HepG2 (cell line): ENCODE measurements around the gene FAM118B. TPM values are rescaled to one million over a fixed set of nuclear protein-coding genes. Genes with fewer than 3 reads are reported as not detected.

Experiments
- ATAC-seq: fragments of 200-7000 bp; cut with Tn5 transposase; 3 replicates; pipeline ENCODE4 v1.9.1; 2020; ENCODE audit warnings: mild to moderate bottlenecking, moderate library complexity
- BruUV-seq: library from RNA; stranded (reverse); fragments of 400-500 nt; replicated peaks from 2 replicates; lab custom pipeline; 2021; lab: Mats Ljungman, UMichigan
- CTCF ChIA-PET: fragments of 300-600 bp; formaldehyde crosslinking; extraction: SDS; loops from one replicate; lab custom pipeline; 2021; ENCODE audit warnings: low total read pairs, inconsistent platforms, low intra/inter-chr PET ratio; lab: Yijun Ruan, JAX
- POLR2A ChIA-PET: fragments of 350-600 bp; sonication (Branson Sonifier 250); formaldehyde crosslinking; loops from one replicate; lab custom pipeline; 2020; ENCODE audit warnings: antibody characterized with exemption, inconsistent platforms; lab: Yijun Ruan, JAX
- DNase-seq: peaks from one replicate; pipeline ENCODE4 v3.0.0-alpha.2; 2015; ENCODE audit warnings: low spot score
- FAIRE-seq: peaks from 3 replicates; lab custom pipeline; 2011; peaks lifted over from hg19 to GRCh38; lab: Jason Lieb, UNC
- H2AFZ ChIP-seq: one replicate; pipeline ENCODE4 v1.6.1; 2011; ENCODE audit warnings: low read length, inconsistent platforms
- H3K27ac ChIP-seq: fragments of 300-600 bp; 3 replicates; pipeline ENCODE4 v1.8.0; 2011; ENCODE audit warnings: mixed run types, mild to moderate bottlenecking, mixed read lengths, low read length, inconsistent platforms; ENCODE audit not compliant: insufficient read depth; ENCODE audit errors: extremely low read length
- H3K27me3 ChIP-seq, 2 experiments: fragments of 200-600 bp in 1 of 2; 2 replicates in 1 of 2; 3 replicates in 1 of 2; pipeline versions ENCODE4 v1.6.0 to v1.8.0; 2011; ENCODE audit warnings: low read length in 2 of 2, mild to moderate bottlenecking in 2 of 2, moderate library complexity in 2 of 2, inconsistent platforms in 1 of 2; ENCODE audit not compliant: insufficient read depth in 2 of 2, control insufficient read depth in 1 of 2
- H3K36me3 ChIP-seq, 2 experiments: fragments of 200-600 bp in 1 of 2; replicated peaks in 1 of 2; 2 replicates in 1 of 2; 3 replicates in 1 of 2; pipeline versions ENCODE4 v1.5.1 to v1.8.0; 2011; ENCODE audit warnings: low read length in 2 of 2, inconsistent platforms in 1 of 2; ENCODE audit not compliant: insufficient read depth in 2 of 2, control insufficient read depth in 1 of 2
- H3K4me1 ChIP-seq: 2 replicates; pipeline ENCODE4 v1.5.1; 2012; ENCODE audit warnings: low read length, inconsistent platforms; ENCODE audit not compliant: insufficient read depth
- H3K4me2 ChIP-seq: 2 replicates; pipeline ENCODE4 v1.6.0; 2011; ENCODE audit warnings: low read depth, low read length, inconsistent platforms
- H3K4me3 ChIP-seq, 3 experiments: fragments of 200-600 bp in 1 of 3; sonication (generic), shearing (Covaris generic) in 1 of 3; replicated peaks in 1 of 3; 2 replicates each; pipeline ENCODE4 v1.5.1; 2011 to 2016; ENCODE audit warnings: low read length in 3 of 3, inconsistent platforms in 2 of 3, low read depth in 2 of 3, mild to moderate bottlenecking in 2 of 3, control low read depth in 1 of 3, mixed read lengths in 1 of 3; ENCODE audit not compliant: insufficient read depth in 1 of 3
- H3K79me2 ChIP-seq: one replicate; pipeline ENCODE4 v1.6.1; 2011; ENCODE audit warnings: low read length, inconsistent platforms; ENCODE audit not compliant: insufficient read depth
- H3K9ac ChIP-seq: 2 replicates; pipeline ENCODE4 v1.6.0; 2011; ENCODE audit warnings: mild to moderate bottlenecking, low read depth, low read length, inconsistent platforms; ENCODE audit not compliant: insufficient read depth
- H3K9me3 ChIP-seq: 2 replicates; pipeline ENCODE4 v1.5.1; 2012; ENCODE audit warnings: mild to moderate bottlenecking, low read length
- H4K20me1 ChIP-seq: 2 replicates; pipeline ENCODE4 v1.6.0; 2011; ENCODE audit warnings: inconsistent platforms, mild to moderate bottlenecking, low read length, moderate library complexity; ENCODE audit not compliant: insufficient read depth
- CENPBD1 ChIP-seq: sonication (generic); formaldehyde crosslinking; IDR thresholded peaks from 2 replicates; pipeline ENCODE4 v1.8.0; 2022; ENCODE audit warnings: missing genetic modification reagents, low read depth, mild to moderate bottlenecking, borderline replicate concordance
- CTCF ChIP-seq: sonication (generic); formaldehyde crosslinking; IDR thresholded peaks from 2 replicates; pipeline ENCODE4 v1.5.0; 2020; ENCODE audit warnings: mild to moderate bottlenecking, missing genetic modification reagents, moderate library complexity
- DR1 ChIP-seq: sonication (generic); formaldehyde crosslinking; IDR thresholded peaks from 2 replicates; pipeline ENCODE4 v1.8.0; 2021; ENCODE audit warnings: mild to moderate bottlenecking, missing genetic modification reagents, inconsistent platforms
- GRHL1 ChIP-seq: sonication (generic); formaldehyde crosslinking; conservative IDR thresholded peaks from 2 replicates; pipeline ENCODE4 v1.8.0; 2022; ENCODE audit warnings: missing genetic modification reagents
- KAT7 ChIP-seq: IDR thresholded peaks from 2 replicates; pipeline ENCODE4 v1.6.1; 2018; ENCODE audit warnings: borderline replicate concordance, missing compliant biosample characterization
- KDM5A ChIP-seq: fragments of 200-600 bp; sonication (generic); IDR thresholded peaks from 2 replicates; pipeline ENCODE4 v1.7.0; 2018; ENCODE audit warnings: antibody characterized with exemption, mild to moderate bottlenecking, low read length, borderline replicate concordance
- KDM5B ChIP-seq: sonication (generic); formaldehyde crosslinking; IDR thresholded peaks from 2 replicates; pipeline ENCODE4 v1.4.0; 2020; ENCODE audit warnings: missing genetic modification reagents, mild to moderate bottlenecking, borderline replicate concordance
- PAXIP1 ChIP-seq: sonication (generic); formaldehyde crosslinking; conservative IDR thresholded peaks from 2 replicates; pipeline ENCODE4 v1.4.0; 2020; ENCODE audit warnings: mild to moderate bottlenecking, missing genetic modification reagents, moderate library complexity
- SMC3 ChIP-seq: IDR thresholded peaks from 2 replicates; pipeline ENCODE4 v1.6.1; 2011; ENCODE audit warnings: low read length, improper control_type of control experiment
- TBX3 ChIP-seq: fragments of 450-650 bp; IDR thresholded peaks from 2 replicates; pipeline ENCODE4 v1.6.1; 2017; ENCODE audit warnings: antibody characterized with exemption, mild to moderate bottlenecking, inconsistent platforms, borderline replicate concordance
- ZNF143 ChIP-seq: sonication (generic); formaldehyde crosslinking; IDR thresholded peaks from 2 replicates; pipeline ENCODE4 v1.4.0; 2020; ENCODE audit warnings: missing genetic modification reagents
- ZNF275 ChIP-seq: sonication (generic); formaldehyde crosslinking; IDR thresholded peaks from 2 replicates; pipeline ENCODE4 v1.8.0; 2022; ENCODE audit warnings: missing genetic modification reagents, mild to moderate bottlenecking, inconsistent platforms, borderline replicate concordance
- ZNF292 ChIP-seq: sonication (generic); formaldehyde crosslinking; IDR thresholded peaks from 2 replicates; pipeline ENCODE4 v1.8.1; 2022; ENCODE audit warnings: mild to moderate bottlenecking, low read depth, missing genetic modification reagents, borderline replicate concordance
- ZNF484 ChIP-seq: sonication (generic); formaldehyde crosslinking; IDR thresholded peaks from 2 replicates; pipeline ENCODE4 v1.5.1; 2020; ENCODE audit warnings: mild to moderate bottlenecking, low read depth, missing genetic modification reagents, borderline replicate concordance
- ZSCAN20 ChIP-seq: sonication (generic); formaldehyde crosslinking; IDR thresholded peaks from 2 replicates; pipeline ENCODE4 v1.4.0; 2020; ENCODE audit warnings: missing genetic modification reagents, mild to moderate bottlenecking, borderline replicate concordance
- WGBS: methylation state at CpG from one replicate; pipeline ENCODE4 v1.1.6; 2017; ENCODE audit warnings: low lambda C conversion rate; 5-methylcytosine and 5-hydroxymethylcytosine counted together
- in situ Hi-C: cut with HindIII; loops from 2 replicates; pipeline ENCODE4 v1.10.0; 2017; ENCODE audit warnings: low pct_unique_long_range_greater_than_20kb; ENCODE audit not compliant: extremely low pct_ligation_motif_present
- intact Hi-C: fragments of 100-400 bp; cut with micrococcal nuclease; formaldehyde crosslinking; loops from one replicate; pipeline ENCODE4 v1.10.0; 2022; ENCODE audit not compliant: unreplicated experiment
- polyA plus RNA-seq, 8 experiments: library from polyadenylated mRNA; depleted of rRNA in 3 of 8; stranded (reverse) in 7 of 8; unstranded in 1 of 8; fragments of >200 nt; fragmentation: Illumina TruSeq in 4 of 8; extraction: Trizol in 4 of 8; gene quantifications; 2 replicates each; pipeline versions ENCODE4 v1.2.1 to v1.2.3, GENCODE V29; 2011 to 2016; ENCODE audit warnings: low read depth in 4 of 8, missing spikeins in 1 of 8, mixed read lengths in 1 of 8; ENCODE audit not compliant: insufficient read depth in 1 of 8
- total RNA-seq, 5 experiments: library from RNA; depleted of rRNA; stranded (reverse); fragments of >200 nt; fragmentation: Illumina TruSeq; extraction: Trizol; gene quantifications; 2 replicates each; pipeline ENCODE4 v1.2.3, GENCODE V29; 2016; ENCODE audit warnings: low read depth in 1 of 5

Gene FAM118B
- total and polyA plus RNA-seq, 2 of the 13 experiments (the other 11 are each of a cell fraction or from before 2014, with no cell fraction given) = 10.2 to 25.7 TPM

- Histone ChIP-seq H3K4me2 (no peak overlapping the region), H3K4me3 (no peak overlapping the region), H3K36me3 (peaks cover 13 to 48% of the 10 kb centered on the region in 2 experiments), H3K79me2 (no peaks in the 10 kb centered on the region), H3K9ac (no peak overlapping the region), H2AFZ (no peak overlapping the region), H3K27me3 (no peaks in the 10 kb centered on the region), H3K4me1 (peaks cover 51% of the 10 kb centered on the region), H3K9me3 (no peaks in the 10 kb centered on the region), H3K27ac (peak overlapping the region; percentile 52), H4K20me1 (no peaks in the 10 kb centered on the region)
- ATAC-seq (no peak), DNase-seq (peak; percentile 44), FAIRE-seq (peak; percentile 71)
- in situ Hi-C loops (loop anchor here (10.0 kb wide), 1 partner anchor 129 kb away; the partner anchor contains the start of gene CDON), intact Hi-C loops (loop anchor here (1.0 kb wide), 2 partner anchors 252 to 271 kb away; no protein-coding TSS in a partner anchor)
- ChIA-PET CTCF (interaction anchor here (0.8 to 2.6 kb wide), 4 partner anchors 252 to 320 kb away, joined by 3 to 24 read pairs (median 10); no protein-coding TSS in a partner anchor), POLR2A (interaction anchor here (0.8 to 2.2 kb wide), 5 partner anchors 17 to 291 kb away, joined by 3 to 7 read pairs (median 5); partner anchors contain the start of genes FAM118B, PUS3 and RPUSD4)
- BruUV-seq = no TSS peak
- 46% methylated on average over 9 of the region's 9 CpGs for WGBS
- TF ChIP-seq ZNF143 (CRISPR knock-in tag) (no peak), ZSCAN20 (no peak), TBX3 (no peak), CTCF (peak; percentile 79), KDM5A (peak; percentile 58; the same call in 1 of the 2 replicates), ZNF292 (no peak), GRHL1 (CRISPR knock-in tag) (no peak), KDM5B (CRISPR knock-in tag) (no peak), CENPBD1 (CRISPR knock-in tag) (no peak), ZNF484 (CRISPR knock-in tag) (no peak), ZNF275 (CRISPR knock-in tag) (no peak), KAT7 (CRISPR knock-in tag) (no peak), PAXIP1 (CRISPR knock-in tag) (no peak), DR1 (CRISPR knock-in tag) (no peak), SMC3 (peak; percentile 88)
These were observed 17.4 kb upstream of the FAM118B start for GRCh38 chr11:126194121-126194543.
